Loucy (cell line): ENCODE data around the gene CASKIN2.

ENCODE experiments used
- H2AFZ ChIP-seq: fragments of 200-600 bp; sonication (generic); 2 replicates; pipeline ENCODE4 v1.6.0; 2016; ENCODE audit warnings: antibody characterized with exemption, mild to moderate bottlenecking, low read length, moderate library complexity
- H3F3A ChIP-seq: fragments of 200-600 bp; 2 replicates; pipeline ENCODE4 v1.6.0; 2016; ENCODE audit warnings: antibody characterized with exemption, low read depth, mild to moderate bottlenecking
- H3K27me3 ChIP-seq: fragments of 200-600 bp; sonication (generic); 2 replicates; pipeline ENCODE4 v1.6.1; 2014; ENCODE audit warnings: low read length, mild to moderate bottlenecking; ENCODE audit not compliant: insufficient read depth, poor library complexity, severe bottlenecking
- H3K36me3 ChIP-seq: fragments of 200-600 bp; sonication (generic); 2 replicates; pipeline ENCODE4 v1.6.1; 2016; ENCODE audit warnings: low read length; ENCODE audit not compliant: insufficient read depth
- H3K4me1 ChIP-seq: fragments of 200-600 bp; sonication (generic); 2 replicates; pipeline ENCODE4 v1.5.1; 2014; ENCODE audit warnings: low read length, mild to moderate bottlenecking; ENCODE audit not compliant: insufficient read depth, poor library complexity, severe bottlenecking
- H3K4me2 ChIP-seq: fragments of 200-600 bp; sonication (generic); 2 replicates; pipeline ENCODE4 v1.6.0; 2014; ENCODE audit warnings: antibody characterized with exemption, low read length, low read depth, mild to moderate bottlenecking; ENCODE audit not compliant: poor library complexity, severe bottlenecking
- H3K4me3 ChIP-seq: fragments of 200-600 bp; sonication (generic); 2 replicates; pipeline ENCODE4 v1.5.1; 2014; ENCODE audit warnings: low read length, mild to moderate bottlenecking, mixed read lengths; ENCODE audit not compliant: poor library complexity, severe bottlenecking
- H3K79me2 ChIP-seq: fragments of 200-600 bp; sonication (generic); 2 replicates; pipeline ENCODE4 v1.6.1; 2014; ENCODE audit warnings: low read length; ENCODE audit not compliant: insufficient read depth
- H3K9ac ChIP-seq: fragments of 200-600 bp; sonication (generic); 2 replicates; pipeline ENCODE4 v1.6.0; 2014; ENCODE audit warnings: mild to moderate bottlenecking, low read depth, low read length, moderate library complexity; ENCODE audit not compliant: poor library complexity, severe bottlenecking
- H3K9me2 ChIP-seq: fragments of 200-600 bp; sonication (generic); replicated peaks from 2 replicates; pipeline ENCODE4 v1.6.1; 2016; ENCODE audit warnings: low read depth, low read length, mixed read lengths
- H3K9me3 ChIP-seq: fragments of 200-600 bp; sonication (generic); 2 replicates; pipeline ENCODE4 v1.6.1; 2014; ENCODE audit warnings: mild to moderate bottlenecking, antibody characterized with exemption, low read length, low read depth; ENCODE audit not compliant: insufficient read depth
- H4K20me1 ChIP-seq: fragments of 200-600 bp; sonication (generic); 2 replicates; pipeline ENCODE4 v1.6.0; 2014; ENCODE audit warnings: antibody characterized with exemption, low read length, mild to moderate bottlenecking; ENCODE audit not compliant: insufficient read depth, poor library complexity, severe bottlenecking
- CTCF ChIP-seq: fragments of 200-600 bp; sonication (generic); conservative IDR thresholded peaks from 2 replicates; pipeline ENCODE4 v1.5.1; 2014; ENCODE audit warnings: mild to moderate bottlenecking, antibody characterized with exemption, low read length
- EZH2phosphoT487 ChIP-seq: fragments of 200-600 bp; IDR thresholded peaks from 2 replicates; pipeline ENCODE4 v1.6.1; 2018; ENCODE audit warnings: antibody characterized with exemption, mild to moderate bottlenecking, moderate library complexity, borderline replicate concordance

The CASKIN2 gene

GRCh38 chr17:75530837-75531720, 15.7 kb upstream of the CASKIN2 start:
- Histone ChIP-seq H3K27me3 (no peaks in the 10 kb centered on the region), H3K4me2 (no peak overlapping the region), H3K4me3 (no peak overlapping the region), H3K9me2 (no peaks in the 10 kb centered on the region), H2AFZ (no peak overlapping the region), H3K79me2 (no peaks in the 10 kb centered on the region), H4K20me1 (no peaks in the 10 kb centered on the region), H3K9me3 (no peaks in the 10 kb centered on the region), H3K36me3 (no peaks in the 10 kb centered on the region), H3F3A (no peaks in the 10 kb centered on the region), H3K4me1 (no peaks in the 10 kb centered on the region), H3K9ac (no peak overlapping the region)
- TF ChIP-seq CTCF, result no peak
- no peak for TF ChIP-seq EZH2phosphoT487

GRCh38 chr17:75526555-75527270, 11.4 kb upstream of the CASKIN2 start:
- Histone ChIP-seq H3K9ac (no peak overlapping the region), H3K4me1 (no peaks in the 10 kb centered on the region), H3K27me3 (no peaks in the 10 kb centered on the region), H3K79me2 (no peaks in the 10 kb centered on the region), H3K36me3 (no peaks in the 10 kb centered on the region), H3K9me2 (no peaks in the 10 kb centered on the region), H2AFZ (no peak overlapping the region), H4K20me1 (no peaks in the 10 kb centered on the region), H3K4me2 (no peak overlapping the region), H3K4me3 (no peak overlapping the region), H3F3A (0 out of 2 replicates have a peak, but pooled peaks cover 3% of the 10 kb centered on the region), H3K9me3 (no peaks in the 10 kb centered on the region)
- TF ChIP-seq CTCF, result no peak
- TF ChIP-seq EZH2phosphoT487, result no peak

GRCh38 chr17:75525806-75526554, 10.6 kb upstream of the CASKIN2 start:
- Histone ChIP-seq H3K9me3 (no peaks in the 10 kb centered on the region), H3K4me3 (peak overlapping the region; percentile 60), H2AFZ (no peak overlapping the region), H3K27me3 (no peaks in the 10 kb centered on the region), H3K9me2 (no peaks in the 10 kb centered on the region), H3K9ac (no peak overlapping the region), H3K4me2 (peak overlapping the region; percentile 53), H3F3A (0 out of 2 replicates have a peak, but pooled peaks cover 3% of the 10 kb centered on the region), H3K36me3 (no peaks in the 10 kb centered on the region), H3K4me1 (no peaks in the 10 kb centered on the region), H4K20me1 (no peaks in the 10 kb centered on the region), H3K79me2 (no peaks in the 10 kb centered on the region)
- TF ChIP-seq EZH2phosphoT487 (no peak), CTCF (no peak)
